Activated T-cell treated with anti-CD3 and anti-CD28 coated beads for 24 hours (primary cell): ENCODE results near the gene SHISA7.
"Not testable (repeated sequence)": the region's sequence is repeated elsewhere in the genome, so short reads cannot be mapped to it uniquely, and the experiment has no call there.

Source experiments
- DNase-seq: peaks from one replicate; pipeline ENCODE4 v3.0.0-alpha.2; 2020; ENCODE audit warnings: low read depth

Gene SHISA7

DNA sequence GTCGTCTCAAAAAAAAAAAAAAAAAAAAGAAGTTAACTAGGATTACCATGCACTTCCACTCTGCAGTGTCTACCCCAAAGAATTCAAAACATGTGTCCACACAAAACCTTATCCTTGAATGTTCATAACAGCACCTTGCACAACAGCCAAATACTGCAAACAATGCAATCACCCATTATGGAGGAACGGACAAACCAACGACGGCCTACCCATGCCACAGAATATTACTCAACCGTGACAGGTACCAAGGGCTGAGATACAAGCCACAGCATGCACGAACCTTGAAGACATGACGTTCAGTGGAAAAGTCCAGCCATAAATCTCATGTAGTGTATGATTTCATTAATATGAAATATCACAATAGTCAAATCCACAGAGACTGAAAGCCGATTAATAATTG lies 3.0 kb upstream of the SHISA7 start:
- DNase-seq: no peak

DNA sequence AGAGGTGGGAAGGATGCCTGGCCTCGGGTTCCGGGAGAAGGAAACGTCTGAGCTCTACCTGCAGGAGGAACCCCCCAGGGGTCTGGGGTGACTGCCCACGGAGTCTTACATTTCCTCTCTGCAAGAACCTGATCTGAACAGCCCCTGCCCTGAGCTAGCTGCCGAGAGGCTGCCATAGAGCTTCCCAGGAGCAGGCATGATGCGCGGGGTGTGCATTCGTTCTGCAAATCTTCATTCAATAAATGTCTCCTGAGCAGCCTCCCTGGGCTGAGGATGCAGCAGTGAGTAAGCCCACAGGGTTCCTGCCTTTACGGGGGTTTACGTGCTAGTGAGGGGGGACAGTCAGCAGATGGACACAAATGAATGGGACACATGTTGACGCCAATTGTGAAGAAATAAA lies 1.5 kb upstream of the SHISA7 start:
- DNase-seq: no peak

DNA sequence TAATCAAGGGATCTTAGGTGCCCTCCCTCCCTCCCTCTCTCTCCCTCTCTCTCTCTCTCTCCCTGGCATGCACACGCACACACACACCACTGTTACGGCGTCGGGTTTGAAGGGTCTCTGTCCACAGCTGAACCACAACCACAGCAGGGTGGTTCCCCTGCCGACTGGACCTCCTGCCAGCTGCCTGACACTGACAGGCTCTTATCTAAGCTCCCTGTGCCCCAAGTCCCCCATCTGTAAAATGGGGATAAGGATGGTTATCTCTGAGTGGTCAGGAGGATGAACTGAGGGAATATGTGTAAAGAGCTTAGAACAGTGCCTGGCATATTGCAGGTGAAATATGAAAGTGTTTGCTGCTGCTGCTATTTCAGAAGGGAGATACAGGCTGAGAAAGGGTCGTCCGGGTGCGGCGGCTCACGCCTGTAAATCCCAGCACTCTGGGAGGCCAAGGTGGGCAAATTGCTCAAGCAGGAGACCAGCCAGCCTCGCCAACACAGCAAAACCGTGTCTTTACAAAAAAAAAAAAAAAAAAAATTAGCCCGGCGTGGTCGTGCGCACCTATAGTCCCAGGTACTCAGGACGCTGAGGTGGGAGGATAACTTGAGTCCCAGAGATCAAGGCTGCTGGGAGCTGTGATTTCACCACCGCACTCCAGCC lies 852 bp upstream of the SHISA7 start:
- DNase-seq: no peak

DNA sequence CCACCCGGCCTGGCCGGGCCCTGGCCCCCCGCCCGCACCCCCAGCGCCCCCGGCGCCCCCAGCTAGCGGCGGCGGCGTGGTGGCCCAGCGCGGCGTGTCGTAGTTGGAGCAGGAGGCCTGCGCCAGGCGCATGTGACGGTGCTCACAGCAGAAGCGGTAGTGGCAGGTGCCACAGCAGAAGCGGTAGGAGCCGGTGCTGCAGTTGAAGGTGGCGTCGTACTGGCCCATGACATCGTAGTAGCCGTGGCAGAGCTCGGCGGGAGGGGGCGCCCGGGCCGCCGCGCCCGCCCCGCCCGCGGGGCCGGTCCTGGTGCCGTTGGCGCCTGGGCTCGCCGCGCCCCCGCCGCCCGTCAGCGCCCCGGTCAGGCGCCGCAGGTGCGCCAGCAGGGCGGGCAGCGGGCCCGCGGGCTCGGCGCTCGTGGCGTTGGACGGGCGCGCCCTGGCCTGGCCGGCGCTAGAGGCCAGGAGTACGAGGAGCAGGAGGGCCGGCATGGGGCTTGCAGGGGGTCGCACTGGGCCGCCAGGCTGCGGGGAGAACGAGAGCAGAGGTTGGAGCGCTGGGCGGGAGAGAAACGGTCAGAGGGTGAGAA lies 633 bp downstream of the SHISA7 start:
- DNase-seq: no peak

DNA sequence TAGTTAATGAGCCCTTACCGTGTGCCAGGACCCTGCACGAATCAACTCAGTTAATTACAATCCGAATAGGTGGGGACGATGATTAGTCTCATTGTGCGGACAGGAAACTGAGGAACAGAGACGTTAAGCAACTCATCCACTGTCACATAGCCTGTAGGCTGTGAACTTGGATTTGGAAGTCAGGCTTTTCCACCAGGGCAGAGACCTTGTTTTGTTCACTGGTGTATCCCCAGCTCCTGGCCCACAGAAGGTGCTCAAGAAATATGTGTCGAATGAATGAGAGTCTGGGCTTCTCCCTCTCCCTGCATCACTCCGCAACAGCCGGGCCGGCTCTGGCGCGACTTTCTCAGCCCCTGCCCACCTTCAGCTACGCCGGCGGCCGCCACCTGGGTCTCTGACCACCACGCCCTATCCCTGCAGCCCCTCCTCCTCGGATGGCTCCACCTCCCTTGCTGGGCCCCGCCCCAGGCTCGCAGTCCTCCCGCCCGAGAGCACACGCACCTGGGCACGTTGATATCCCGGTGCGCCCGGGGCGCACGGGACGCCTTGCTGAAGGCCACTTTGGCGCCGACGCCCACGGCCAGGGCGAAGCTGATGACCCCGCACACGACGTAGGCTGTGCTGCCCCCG lies 1.3 kb downstream of the SHISA7 start:
- DNase-seq: no peak

DNA sequence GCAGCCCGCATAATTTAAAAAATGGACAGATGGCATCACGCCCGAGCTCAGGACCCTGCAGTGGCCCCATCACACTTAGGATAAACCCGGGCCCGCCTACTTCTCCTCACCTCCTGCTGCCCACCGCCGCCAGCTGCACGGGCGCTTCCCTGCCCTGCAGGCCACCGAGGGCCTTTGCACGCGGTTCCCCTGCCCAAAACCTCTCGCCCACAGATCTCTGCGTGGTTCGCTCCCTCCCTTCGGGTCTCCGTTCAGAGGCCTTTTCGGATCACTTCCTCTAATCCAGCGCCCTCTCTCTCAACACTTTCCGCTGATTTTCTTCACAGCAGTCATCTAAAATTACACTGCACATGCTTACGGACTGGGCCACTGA lies 1.8 kb downstream of the SHISA7 start:
- no peak for DNase-seq

DNA sequence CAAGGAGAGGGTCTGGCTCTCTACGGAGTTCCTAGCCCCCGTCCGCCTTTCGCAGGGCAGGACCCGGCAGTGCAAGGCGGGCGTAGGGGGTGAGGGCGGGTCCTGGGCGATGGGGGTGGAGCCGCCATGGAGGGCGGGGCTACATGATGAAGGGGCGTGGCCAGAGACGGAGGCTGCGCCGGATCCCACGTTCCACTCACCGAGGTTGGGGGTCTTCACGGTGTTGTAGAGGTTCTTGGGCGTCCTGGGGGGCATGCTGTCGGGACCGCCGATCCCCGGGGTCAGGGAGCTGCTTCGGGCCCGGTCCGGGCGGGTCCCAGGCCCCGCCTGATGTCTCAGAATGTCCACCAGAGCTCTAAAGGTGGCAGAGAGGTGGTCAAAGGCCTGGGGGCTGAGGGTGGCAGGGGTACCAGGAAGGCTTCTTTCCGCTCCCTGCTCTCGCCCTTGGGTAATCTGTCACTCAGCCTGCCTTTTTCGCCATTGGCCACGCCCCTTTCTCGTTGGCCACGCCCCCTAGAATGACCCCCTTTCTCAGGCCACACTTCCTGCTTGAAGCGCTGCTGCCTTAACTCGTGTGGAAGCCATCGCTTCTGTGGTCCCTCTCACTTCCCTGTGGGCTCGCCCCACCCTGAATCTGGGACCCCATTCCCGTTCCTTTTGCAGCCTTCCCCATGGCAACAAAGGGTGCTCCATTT lies 2.5 kb downstream of the SHISA7 start:
- DNase-seq: no peak

DNA sequence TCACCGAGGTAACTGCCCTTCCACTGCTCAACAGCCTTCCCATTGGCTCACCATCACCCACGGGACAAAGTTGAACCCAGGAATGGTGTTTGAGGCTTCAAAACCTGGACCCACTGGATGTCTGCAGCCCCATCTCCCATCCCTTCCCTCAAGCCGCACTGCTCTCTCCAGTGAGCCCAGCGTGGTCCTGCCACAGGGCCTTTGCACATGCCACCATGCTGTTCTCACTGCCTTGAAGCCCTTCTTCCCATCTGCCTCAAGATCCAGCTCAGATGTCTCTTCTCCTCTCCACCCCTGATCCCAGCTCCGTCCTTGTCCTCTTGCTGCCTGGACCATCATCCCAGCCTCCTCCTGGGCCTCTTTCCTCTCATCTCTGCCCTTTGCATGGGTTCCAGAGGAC lies 4.0 kb downstream of the SHISA7 start:
- DNase-seq: no peak

DNA sequence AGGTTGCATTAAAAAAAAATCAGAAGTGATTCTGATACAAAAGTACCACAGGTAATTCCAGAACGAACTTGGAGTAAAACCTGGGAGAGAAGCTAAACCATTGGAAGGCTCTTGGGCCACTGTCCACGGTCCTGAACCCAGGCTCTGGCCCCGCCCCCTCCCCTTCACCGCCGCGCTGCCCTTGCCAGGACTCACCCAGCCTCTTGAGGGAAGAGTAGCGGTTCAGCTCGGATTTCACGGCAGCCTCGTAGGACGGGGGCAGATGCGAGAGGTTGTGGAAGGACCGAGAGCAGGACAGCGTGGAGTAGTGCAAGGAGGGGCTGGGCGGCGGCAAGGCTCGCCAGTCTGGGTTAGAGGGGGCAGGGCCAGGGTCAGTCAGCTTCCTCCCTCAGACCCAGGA lies 5.7 kb downstream of the SHISA7 start:
- no peak for DNase-seq

DNA sequence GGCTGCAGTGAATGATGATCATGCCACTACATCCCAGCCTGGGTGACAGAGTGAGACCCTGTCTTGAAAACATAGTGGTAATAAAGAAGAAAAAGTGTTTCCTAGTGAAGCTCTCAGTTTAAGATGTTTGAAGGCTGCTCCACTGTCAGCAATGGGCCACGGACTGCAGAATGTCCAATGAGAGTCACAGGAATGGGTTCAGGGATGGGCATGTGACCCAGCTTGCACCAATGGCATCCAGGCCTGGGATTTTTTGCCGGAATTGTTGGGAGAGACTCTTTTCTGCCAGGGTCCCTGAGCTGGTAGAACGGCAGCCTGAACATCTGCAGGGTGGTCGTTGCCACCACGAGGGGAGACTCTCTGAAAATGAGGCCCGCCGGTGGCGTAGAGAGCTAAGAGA lies 6.3 kb downstream of the SHISA7 start:
- DNase-seq: no peak

DNA sequence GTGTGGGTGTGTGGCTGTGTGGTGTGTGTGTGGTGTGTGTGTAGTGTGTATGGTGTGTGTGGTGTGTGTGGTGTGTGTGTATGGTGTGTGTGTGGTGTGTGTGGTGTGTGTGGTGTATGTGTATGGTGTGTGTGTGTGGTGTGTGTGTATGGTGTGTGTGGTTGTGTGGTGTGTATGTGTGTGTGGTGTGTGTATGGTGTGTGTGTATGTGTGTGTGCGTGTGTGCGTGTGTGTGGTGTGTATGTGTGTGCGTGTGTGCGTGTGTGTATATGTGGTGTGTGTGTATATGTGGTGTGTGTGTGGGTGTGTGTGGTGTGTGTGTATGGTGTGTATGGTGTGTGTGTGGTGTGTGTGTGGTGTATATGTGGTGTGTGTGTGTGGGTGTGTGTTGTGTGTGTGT lies 8.1 kb downstream of the SHISA7 start:
- DNase-seq: no peak

DNA sequence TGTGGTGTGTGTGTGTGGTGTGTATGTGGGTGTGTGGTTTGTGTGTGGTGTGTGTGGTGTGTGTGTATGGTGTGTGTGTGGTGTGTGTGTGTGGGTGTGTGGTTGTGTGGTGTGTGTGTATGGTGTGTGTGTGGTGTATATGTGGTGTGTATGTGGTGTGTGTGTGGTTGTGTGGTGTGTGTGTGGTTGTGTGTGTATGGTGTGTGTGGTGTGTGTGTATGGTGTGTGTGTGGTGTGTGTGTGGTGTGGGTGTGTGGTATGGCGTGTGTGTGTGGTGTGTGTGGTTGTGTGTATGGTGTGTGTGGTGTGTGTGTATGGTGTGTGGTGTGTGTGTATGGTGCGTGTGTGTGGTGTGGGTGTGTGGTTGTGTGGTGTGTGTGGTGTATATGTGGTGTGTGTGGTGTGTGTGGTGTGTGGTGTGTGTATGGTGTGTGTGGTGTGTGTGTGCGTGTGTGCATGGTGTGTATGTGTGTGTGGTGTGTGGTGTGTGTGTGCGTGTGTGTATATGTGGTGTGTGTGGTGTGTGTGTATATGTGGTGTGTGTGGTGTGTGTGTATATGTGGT lies 8.7 kb downstream of the SHISA7 start:
- no peak for DNase-seq

DNA sequence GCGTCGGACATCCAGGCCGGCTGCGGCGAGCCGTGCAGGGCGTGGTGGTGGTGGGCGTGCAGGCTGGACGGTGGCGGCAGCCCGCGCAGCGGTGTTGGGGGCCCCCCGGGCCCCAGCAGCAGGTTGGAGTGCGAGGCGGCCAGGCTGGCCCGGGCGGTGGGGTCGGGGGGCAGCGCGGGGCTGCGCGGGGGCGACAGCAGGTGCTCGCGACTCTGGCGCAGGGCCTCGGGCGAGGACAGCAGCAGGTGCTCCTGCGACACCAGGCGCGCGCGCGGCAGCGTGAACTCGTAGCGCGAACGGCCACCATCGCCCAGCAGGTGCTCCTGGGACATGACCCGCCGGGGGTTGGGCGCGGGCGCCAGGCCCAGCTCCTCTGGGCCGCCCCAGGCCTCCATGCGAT lies 9.8 kb downstream of the SHISA7 start:
- DNase-seq: no peak

DNA sequence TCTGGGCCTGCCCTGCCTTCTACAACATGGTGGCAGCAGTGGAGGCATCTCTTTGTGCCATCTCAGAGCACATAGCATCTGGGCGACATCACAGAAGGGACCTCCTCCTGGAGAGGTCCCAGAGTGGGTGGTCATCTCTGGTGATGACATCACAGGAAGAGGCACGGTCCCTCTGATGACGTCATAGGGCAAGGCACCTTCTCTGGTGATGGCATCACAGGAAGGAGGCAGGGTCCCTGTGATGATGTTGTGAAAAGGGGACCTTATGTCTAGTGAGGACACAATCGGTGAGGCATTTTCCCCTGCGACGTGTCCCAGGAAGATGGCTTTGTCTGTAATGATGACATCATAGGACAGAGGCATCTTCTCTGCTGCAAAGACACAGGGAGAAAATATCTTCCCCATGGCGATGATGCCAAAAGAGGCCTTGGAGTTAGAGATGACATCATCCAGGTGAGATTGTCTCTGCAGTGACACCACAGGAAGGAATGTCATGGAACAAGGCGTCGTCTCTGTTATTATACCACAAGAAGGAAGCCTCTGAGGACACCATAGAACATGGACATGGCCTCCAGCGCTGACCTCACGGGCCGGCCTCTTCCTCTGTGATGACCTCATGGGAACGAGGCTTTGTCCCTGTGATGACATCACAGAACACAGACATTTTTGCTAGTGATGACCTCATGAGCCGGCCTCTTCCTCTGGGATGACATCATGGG lies 10.7 kb downstream of the SHISA7 start:
- DNase-seq: no peak

DNA sequence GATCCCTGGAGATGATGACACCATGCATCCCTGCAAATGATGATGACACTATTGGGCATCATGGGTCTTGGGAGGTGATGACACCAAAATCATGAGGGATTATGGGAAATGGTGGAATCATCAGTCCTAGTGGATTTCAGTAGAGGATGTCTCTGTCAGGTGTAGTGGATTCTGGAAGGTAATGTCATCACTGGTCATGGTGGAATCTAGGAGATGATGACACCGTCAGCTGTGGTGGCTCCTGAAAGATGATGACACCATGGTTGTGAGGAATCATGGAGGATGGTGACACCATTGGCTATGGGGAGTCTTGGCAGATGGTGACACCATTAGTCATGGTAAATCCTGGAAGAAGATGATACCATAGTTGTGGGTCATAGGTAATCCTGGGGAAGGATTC lies 11.9 kb downstream of the SHISA7 start:
- no peak for DNase-seq

DNA sequence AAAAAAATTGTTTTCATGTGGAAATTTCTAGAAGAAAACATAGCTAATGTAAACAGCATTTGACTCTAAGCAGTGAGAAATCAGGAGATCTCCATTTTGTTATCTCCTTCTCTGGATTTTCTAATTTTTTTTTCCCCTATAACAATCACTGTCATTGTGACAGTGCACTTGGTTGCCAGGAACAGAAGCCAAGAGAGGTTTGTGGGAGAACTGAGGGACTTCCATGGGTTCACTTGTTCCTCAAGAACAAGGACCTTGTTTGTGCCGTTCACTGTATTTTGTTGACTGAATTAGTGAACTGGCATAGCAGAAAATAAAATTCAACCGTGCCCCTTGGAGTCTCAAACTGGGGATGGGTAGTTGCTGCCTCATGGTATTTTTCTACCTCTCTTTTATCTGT lies 17.1 kb downstream of the SHISA7 start:
- DNase-seq: no peak

DNA sequence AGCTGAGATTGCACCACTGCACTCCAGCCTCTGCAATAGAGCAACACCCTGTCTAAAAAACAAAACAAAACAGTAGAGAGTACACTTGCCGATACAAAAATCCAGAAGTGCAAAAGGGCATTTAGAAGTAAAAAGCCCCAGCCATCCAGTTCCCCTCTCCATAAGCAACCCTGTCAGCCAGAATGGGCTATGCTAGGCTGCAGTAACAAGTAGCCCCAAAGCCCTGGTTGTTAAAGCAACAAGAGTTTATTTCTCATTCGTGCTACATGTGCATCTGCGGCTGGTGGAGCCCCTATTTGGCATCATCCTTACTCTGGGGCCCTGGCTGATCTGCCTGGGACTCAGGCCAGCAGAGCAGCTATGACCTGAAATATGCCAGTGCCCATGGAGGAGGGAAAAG lies 18.6 kb downstream of the SHISA7 start:
- DNase-seq: no peak

DNA sequence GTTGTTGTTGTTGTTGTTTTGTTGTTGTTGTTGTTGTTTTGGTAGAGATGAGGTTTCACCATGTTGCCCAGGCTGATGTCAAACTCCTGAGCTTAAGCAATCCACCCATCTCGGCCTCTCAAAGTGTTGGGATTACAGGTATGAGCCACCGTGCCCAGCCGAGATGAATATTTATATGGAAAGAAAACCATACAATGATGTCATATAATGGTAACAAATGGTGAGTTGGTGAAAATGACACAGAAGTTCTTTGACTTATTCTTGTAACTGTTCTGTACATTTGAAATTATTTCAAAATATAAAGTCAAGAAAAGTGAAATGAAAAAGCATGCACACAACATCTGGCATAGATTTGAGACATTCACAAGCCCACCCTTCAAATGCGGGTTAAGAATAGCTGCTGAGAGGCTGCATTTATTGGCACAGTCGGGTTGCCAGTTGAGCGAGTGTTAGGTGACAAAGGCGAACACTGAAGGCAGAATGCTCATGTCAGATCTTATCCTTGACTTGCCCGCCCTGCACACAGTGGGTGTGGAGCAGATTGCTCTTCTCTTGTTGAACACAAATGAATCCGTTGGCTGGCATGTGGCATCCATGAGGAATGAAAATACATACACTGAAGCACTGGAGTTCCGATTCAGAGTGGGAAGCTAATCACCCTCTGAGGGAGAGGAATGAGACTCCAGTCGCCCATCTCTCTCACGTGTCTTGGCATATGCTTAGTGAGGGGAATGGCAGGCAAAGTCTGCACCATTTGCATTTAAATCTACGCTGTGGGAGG lies 19.7 kb downstream of the SHISA7 start:
- no peak for DNase-seq

DNA sequence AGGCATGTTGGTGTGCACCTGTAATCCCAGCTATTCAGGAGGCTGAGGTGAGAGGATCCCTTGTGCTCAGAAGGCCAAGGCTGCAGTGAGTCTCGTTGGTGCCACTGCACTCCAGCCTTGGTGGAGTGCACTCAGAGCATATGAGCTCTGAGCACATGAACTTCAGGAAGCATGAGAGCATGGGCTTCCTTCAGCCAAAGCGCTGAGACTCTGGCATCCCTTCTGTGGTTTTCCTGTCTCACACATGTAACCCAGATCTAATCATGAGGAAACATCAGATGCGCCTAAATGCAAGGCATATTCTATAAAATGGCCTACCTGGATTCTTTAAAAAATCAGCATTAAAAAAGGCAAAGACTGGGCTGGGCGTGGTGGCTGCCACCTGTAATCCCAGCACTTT lies 21.8 kb downstream of the SHISA7 start:
- DNase-seq: not testable (repeated sequence)

DNA sequence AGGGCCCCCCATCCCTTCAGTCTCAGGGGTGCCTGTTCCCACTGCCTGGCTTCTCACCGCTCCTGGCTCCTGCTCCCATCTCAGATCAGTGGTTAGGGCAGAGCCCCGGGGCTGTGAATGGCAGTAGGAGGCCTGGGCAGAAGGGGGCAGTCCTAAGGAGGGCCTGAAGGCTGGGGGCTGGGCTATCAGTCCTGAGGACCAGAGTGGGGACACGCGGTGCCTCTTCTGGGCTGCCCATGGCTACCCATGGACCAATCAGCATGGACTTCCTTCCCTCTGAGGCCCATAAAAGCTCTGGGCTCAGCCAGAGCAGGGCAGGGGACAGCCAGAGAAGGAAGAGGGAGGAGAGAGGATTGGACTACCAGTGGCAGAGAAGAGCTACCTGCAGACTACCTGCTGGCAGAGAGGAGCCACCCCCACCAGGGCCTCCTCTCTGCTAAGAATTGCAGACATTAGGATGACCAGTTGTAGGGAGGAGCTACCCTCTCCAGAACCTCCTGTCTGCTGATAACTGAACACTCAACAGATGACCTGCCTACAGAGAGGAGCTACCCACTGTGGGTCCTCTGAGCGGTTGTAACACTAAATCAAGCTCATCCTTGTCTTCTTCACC lies 23.4 kb downstream of the SHISA7 start:
- no peak for DNase-seq

DNA sequence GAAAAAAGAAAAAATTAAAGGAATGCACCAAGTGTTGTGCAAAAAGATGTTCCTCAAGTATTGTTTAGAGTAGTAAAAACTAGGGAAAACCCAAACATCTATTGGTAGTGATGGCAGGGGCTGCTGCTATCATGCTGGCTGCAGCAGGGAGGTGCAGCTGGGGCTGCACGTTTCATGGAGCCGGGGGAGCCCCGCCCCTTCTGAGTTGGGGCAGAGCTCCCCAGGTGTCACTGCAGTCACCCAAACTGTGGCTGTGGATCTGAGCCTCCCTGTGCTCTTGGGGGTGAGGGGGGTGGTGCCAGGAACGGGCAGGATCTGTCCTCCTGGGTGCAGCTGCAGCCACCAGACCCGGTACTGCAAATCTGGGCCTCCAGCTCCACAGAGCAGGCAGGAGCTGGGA lies 24.0 kb downstream of the SHISA7 start:
- DNase-seq: no peak
